Colon (tissue), 2 donors: ENCODE measurements around the gene EBF3.

ENCODE experiments used
- FAIRE-seq: peaks from 2 replicates; lab custom pipeline; 2012; peaks lifted over from hg19 to GRCh38; lab: Jason Lieb, UNC
- donor health status: control.
- donor health status: control.

EBF3 gene

DNA sequence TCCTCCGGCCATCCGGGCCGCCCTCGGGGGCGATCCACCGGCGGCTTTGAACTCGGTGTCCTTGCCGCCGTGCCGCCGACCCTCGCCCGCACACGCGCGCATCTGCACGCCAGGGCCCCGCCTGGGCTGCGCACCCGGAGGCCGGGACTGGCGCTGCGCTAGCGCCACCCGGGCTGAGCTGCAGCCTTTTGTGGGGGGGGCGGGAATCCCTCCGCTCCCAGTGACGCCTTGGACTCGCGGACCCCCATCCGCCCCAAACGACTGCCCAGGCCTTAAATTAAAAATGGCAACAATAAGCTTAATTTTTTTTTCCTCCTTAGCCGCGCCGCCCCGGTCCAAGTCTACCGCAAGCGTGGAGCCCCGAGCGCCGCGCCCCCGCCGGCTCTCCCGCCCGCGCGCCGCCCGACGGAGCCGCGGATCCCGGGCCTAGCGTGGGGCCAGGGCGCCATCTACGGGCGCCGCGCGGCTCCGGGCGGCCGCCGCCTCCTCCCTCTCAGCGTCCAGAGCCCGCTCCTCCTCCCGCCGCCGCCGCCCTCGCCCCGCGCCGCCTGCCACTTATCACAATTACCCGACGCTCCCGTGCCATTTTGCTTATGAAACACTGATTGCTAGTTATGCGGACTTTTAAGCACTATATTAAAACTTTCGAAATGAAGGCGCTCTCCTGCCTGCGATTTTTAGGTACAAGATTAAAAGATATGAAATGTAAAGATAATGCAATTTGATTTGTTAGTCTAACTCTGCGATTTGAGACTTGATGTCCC is 7.5 kb upstream of the EBF3 start:
- no peak for FAIRE-seq

DNA sequence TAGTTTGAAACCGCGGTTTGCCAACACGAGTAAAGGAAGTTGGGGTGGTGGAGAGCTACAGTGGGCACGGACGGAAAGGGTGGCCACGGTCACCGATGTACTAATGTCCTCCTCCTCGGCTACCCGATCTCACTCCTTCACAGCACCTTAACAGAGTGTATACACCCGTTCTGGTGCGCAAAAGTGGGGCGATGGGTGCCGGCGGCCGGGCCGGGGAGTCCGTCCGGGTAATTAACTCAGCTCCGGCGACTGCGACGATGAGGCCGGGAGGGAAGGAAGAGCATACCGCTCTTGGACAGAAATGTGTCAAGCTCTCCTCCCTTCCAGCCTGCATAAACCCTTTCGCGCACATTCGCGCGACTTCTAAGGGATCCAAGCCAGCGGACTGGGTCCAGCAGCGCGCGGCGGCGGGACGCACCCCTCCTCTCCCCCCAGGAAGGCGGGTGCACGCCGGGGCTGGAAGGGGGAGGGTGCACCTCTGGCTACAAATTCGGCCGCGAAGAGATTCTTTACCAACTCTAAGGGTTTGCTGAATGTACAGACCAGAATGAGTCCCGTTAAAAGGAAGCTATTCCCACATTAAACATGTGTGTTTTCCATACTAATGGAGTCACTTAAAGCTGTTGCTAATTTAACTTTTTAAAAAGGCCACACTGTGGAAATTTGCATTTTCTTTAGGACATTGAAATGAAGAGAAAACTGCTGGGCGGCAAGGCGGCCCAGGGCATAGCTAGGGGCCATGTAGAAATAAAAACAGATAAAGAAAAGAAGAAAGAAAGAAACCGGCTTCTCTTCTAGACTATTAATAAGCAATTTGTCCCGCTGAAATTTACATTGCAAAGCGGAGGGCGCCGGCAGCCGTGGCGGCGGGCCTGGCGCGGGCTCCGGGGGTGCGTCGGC is 6.6 kb upstream of the EBF3 start:
- no peak for FAIRE-seq

DNA sequence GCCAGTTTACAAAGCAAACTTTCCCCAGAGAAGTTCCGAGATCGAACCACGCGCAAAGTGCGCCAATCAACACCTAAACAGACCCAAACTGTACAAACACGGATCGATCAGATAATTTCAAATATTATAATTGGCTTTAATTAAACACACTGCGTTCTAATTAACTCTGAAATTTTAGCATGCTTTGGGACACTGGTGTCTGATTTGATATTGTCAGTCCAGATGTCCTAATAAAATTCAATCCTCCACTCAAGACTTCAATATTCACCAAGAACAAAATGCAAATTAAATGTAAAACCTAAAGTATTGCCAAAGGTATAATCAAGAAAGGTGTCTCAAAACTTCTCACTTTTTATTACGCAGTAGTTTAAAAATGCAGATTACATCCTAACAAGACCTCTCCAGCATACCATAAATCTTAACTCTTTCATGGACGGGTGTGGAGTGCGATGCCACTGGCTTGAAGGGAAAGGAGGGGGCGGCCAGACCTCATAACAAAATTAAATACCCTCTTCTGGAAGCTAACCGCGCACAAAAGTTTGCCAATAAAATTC is 5.9 kb upstream of the EBF3 start:
- FAIRE-seq: no peak

DNA sequence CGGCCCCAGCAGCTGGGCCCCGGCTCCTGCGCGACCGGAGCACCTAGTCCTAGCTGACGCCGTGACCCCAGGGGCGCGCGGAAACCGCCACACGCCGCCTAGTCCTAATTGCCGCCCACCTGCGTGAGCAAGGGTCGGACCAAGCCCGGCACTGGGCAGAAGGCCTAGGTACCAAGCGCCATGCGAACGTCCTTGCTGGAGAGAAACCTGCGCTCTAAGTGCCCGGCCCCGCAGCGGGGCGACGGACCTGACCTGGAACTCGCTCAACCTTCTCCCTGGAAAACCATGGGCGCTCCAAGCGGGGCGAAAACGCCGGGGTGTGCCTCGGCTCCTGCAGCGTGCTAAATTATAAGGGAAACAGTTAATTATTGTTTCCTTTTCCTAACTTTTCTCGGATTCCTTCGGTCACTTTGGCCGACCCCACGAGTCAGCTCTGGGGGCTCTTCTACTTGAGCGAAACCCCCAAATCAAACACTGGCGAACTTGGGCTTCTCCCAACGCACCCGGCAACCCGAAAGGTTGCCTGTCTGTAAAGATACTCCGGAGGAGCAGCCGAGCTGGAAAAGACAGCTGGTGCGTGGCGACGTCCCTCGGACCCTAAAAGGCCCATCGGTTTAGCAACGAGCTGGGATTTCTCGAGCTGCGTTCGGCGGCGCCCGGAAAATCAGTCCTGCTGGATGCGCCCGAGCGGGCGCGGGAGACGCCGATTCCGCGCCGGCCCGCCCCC is 5.3 kb upstream of the EBF3 start:
- FAIRE-seq: no peak

DNA sequence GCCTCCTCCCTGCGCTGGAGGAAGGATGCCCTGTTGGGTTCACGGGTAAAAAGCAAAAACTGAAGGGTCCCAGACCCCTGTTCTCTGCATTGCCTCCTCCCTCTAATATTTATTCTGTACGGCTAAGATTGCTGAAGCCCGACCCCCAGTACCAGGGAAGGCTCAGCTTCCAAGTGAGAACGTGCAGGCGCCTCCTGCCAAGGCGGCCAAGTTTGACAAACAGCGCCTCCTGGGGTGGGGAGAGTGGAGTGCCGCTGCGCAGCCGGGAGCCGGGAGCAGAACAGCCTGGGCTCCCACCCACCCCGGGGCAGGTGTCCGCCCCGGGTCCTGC is 4.7 kb upstream of the EBF3 start:
- FAIRE-seq: no peak

DNA sequence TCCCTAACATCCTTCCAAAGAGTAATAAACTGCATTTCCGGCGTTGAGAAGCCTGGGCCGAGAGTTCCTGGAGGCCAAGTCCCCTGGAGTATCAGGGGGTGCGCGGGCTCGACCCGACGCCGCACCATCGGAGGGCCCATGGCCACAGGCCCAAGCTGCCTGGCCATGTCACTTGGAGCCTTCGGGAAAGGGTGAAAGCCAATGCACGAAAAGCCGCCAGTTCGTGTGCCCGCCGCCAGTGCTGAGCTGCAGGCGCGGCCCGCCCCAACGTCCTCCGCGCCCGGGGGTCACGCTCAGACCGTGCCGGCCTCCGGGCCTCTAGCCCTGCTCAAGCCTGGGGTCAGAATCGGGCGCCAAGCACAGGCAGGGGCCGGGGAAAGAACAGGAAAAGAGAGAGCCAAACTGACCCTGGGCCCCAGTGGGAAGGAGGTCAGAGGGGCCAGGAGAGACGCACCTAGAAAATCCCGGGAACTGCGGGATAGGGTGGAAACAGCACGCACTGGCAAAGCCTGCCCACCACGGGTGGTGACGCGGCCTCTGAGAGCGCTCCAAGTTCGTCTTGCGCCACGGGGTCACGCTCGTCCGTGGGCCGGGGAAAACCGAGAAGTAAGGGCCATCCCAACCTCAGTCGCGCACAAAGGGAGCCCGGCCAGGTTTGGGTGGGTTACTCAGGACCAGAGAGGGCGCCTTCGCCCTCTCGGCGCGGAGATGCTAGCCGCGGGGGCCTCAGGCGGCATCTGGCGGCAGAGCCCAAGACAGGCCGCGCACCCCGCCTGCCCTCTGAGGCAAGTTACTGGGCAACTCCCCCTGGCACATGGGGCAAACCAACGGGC is 4.2 kb upstream of the EBF3 start:
- no peak for FAIRE-seq

DNA sequence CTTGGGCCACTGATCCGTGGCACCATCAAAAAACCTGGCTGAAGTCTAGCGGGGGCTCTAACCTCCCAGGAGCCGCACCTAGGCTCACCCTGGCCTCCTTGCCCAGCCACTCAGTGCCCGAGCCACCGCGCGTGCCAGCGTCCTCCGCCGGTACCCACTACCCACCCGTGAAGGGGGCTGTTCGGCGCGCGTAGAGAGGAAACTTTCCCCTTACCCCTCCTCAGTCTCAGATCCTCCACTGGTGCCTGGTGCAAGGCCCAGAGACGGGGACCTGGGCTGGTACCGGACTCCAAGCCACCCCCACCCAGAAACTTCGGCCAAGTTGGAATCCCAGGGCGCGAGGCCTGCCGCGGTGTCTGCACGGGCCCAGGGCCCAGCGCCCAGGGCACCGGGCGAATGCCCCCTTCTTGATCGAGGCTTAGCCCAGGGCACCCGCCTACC is 3.5 kb upstream of the EBF3 start:
- no peak for FAIRE-seq

DNA sequence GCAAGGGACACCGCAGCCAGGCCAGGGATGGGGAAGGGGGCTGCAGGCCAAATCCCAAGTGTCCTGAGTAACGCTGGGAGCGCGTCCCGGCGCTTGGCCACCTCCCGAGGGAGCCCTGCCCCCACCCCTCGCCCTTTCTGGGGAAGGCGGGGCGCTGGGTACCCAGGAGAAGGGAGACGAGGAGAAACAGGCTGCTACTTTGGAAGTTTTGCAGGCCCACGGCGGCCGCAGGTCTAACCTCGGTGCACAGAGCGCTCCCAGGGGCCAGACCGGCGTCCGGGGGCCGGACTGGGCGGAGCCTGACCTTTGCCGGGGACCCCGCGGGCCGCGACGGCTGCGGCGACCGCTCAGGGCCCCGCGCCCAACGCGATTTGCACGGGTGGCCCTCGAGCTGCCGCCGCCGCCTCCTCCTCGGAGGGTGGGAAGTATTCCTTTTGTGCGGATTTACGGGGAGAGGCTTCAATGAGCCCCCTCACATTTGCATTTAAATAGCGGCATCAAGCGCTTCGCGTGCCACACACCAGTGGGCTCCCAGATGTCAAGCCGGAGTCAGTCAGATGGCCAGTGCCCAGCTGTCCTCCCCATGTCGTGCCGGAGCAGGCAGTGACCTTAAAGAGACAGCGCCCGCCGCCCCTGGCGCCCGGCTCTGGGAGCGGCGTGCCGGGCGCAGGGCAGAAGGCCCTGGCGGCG is 3.0 kb upstream of the EBF3 start:
- FAIRE-seq: no peak

DNA sequence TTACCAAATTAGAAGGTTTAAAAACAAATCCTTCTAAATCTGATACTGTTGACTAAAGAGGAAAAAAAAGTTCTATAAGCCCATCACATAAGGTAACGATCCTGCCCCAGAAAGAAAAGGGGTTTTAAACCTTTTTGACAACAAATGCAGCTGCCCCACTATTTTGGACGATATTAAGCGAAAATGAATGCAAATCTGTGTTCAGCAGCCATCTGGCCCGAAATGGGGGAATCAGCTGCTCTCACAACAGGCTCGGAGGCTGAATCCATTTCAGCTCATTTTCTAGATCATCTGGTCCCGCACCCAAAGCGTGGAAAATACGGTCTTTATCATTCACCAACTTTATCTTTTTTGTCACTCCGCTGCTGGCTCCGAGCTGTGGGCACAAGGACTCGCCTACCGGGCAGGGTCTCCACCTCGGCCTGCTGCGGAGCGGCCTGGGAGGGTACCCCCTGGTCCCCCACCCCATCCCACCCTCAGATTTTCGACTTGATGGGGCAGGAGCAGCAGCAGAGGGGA is 2.4 kb upstream of the EBF3 start:
- no peak for FAIRE-seq

DNA sequence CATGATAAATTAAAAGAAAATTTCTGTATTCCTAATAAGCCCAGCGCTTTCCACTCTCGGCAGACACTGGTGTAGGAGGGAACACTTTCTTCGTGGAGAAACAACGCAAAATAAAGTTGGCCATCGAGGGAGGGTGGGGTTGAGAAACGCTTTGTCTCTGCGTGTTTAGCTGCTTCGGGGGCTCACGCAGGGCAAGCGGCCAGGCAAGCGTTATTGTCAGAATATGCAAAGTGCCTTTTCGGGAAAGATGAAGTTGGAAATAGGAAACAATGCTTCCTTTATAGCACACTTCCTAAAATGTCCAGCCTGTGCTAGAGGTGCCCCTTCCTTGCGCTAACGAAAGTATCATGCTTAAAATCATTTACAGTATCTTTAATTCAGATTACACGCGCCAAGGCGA is 1.9 kb upstream of the EBF3 start:
- no peak for FAIRE-seq

DNA sequence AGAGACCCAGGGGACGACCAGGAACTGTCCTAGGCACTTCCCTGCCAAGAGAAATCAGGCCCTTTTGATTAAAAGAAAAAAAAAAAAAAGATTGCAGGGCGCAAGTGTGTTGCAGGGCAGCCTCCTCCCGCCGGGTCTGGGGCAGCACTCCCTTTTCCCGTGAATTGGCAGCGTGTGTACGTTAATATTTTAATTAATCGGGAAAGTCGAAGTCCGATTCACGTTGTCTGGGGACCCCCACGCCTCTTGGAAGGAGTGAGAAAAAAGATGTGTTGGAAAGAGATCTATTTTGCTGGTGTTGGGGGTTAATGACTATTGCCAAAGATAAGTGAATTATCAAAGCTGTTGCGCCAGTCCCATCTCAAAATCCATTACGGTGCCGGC is 1.3 kb upstream of the EBF3 start:
- FAIRE-seq: no peak

DNA sequence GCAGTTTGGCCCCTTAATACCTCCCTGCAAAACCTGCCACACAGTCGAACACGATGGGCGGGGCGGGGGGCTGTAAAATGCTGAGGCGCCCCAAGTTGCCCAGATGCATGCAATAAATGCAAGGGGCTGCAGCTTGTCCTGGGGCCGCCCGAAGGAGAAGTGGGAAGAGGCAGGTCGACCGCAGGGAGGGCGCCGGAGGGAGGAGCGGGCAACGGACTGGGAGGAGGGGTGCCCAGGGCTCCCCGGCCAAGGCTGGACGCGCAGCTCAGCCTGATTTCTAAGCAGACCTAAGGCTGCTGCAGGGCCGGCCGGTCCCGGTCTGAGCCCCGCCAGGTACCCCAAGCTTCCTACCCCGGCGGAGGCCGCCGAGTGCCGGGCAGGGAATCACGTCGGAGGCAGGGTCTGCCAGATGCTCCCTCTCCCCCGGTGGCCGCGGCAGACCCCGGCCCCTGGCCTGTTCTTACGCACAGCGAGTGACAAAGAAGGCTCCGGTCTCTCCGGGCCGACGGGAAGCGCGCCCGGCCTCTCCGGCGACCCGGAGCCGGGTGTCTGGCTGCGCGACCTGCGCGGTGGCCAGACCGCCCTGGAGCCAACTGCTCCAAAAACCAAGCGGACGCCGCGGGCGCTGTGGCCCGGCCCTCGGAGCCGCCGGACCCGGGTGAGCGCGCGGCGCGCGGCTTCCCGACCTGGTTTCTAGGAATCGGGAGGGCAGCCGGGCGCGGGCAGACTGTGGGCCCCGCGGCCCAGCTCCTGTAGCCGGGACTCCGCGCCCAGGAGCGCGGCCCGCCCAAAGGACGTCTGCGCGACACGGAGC is 744 bp upstream of the EBF3 start:
- FAIRE-seq: no peak

DNA sequence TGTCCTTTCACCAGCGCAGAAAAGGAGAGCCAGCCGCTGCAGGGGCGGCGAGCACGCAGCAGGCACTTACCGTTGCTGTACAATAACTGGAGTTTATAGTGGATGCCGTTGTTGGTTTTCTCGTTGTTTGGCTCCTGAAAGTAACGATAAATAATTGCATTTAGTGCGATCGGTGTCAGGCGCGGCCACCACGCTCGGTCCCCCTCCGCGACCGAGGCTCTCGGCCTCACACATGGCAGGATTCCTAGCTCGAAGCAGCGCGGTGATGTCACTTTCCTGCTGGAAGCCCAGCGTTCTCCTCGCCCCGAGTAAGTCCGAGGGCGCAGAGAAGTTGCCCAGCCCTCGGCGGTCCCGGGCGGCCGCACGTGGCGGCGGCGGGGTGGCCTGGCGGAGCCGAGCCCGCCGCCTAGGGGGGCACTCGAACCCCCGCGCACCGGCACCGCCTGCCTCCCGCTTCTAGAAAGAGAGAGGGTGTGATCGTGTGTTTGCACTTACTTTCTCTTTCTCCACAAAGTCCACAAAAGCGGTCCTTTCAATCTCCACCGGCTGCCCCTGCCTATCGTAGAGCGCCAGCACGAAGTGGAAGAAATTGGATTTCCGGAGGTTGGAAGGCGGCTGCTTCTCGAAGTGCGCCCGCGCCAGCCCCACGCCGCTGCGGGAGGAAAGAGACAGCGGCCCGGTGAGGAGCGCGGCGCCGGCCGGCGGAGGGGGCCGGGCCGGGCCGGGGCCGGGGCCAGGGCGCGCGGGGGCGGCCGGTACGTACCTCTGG is 1.0 kb downstream of the EBF3 start:
- FAIRE-seq: no peak

DNA sequence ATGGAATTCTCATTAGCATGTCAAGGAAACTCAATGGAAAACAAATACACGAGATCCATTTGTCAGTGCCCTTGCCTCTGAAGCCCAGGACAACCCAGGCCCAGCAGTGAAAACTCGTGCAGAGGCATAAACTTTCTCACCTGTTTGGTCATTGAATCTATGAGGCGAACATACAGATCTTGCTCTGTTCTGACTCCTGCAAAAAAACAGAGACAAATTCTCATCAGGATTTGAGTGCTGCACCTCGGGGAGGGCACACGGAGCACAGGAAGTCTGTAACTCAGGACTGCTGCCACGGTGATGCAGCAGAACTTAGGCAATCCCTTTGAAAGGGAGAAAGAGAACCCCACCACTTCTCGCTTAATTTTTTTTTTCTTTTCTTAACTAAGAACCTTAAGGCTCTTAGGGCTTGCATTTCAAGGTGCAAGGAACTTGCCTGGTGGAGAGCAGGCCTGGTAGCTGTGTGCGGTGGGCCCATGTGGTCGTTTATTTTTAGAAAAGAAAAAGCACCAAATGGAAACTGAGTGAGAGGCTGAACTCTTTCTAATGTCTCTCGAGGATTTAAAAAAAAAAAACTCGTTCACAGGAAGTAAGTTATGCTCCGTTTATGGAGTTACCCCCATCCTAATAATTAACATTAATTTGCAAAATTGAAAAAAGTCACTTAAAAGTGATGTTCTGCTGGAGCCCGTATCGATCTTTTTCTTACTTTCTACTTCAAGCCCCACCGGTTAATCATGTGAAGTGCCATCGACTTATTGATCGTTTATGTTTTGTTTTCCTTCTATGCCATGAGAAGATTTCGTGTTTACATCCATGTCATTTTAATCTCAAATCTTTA is 1.8 kb downstream of the EBF3 start:
- no peak for FAIRE-seq

DNA sequence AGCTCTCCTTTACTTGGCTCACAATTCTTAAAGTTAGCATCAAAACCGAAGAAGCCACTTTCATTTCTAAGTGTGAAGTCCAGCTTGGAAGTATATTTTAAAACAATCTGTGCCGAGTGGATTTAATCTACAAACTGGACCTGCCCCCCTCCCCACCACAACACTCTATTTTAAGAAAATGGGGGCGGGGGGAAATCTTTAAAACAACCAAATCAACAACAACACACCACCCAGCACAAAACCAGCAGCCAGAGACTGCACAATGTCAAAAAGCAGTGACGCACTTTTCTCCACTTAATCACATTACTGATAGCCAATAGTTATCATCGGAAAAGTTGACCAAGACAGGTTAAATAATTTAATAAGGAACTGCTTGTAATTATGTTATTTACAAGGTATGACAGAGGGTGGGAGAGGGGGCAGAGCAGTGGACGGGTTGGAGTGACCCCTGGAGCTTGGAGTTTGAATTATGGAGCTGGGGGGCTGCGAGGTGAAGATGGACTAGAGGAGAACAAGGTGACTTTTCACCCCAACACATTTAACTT is 2.8 kb downstream of the EBF3 start:
- FAIRE-seq: no peak

DNA sequence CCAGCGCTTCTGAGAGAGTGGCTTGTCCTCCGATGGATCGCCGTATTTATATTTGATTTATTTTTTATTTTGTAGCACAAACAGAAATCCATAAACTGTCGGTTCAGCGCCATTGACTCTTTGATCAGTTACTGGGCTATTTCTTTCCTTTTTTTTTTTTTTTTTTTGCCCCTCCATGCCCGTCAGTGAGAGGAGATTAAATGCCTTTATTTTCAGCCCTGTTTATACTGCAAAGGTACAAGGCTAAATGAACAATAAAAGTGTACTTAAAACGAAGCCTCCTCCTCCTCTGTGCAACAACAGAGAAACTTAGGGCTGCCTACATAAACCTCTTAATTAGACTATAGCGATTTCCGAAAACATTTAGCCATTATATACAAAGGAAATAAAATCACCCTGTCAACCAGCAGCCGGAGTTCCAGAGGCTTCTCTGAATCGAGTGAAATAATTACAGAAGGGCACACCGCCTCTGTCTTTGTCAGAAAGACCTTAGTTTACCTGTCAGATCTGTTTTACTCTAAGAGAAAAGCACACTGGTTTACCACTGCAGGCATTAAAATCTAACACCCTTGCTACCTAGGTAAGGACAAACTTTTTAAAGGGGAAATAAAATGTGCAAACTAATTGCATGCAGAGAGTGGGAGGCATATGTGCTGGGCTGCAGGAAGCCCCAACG is 3.5 kb downstream of the EBF3 start:
- no peak for FAIRE-seq
